ENCODE measurements around the gene NDUFB2.
"Not testable (repeated sequence)": the region's sequence is repeated elsewhere in the genome, so short reads cannot be mapped to it uniquely, and the experiment has no call there.

GRCh38 chr7:140743255-140743654 is 46.7 kb downstream of the NDUFB2 start:
- not testable (repeated sequence) for TF ChIP-seq CTCF (IDR thresholded peaks at IDR 0.05; ENCODE audit: low read length); EZH2 (IDR thresholded peaks at IDR 0.05; ENCODE audit: borderline replicate concordance, low read length)

Measured in OCI-LY1 (cell line).